Inflammatory macrophage (primary cell): ENCODE measurements around the gene PRRC1.
A peak's percentile ranks its signal among the peaks of the same experiment; 100 is the strongest.
"Not testable (repeated sequence)": the region's sequence is repeated elsewhere in the genome, so short reads cannot be mapped to it uniquely, and the experiment has no call there.

Experiments used
- DNase-seq, 2 donors: peaks; one replicate each; pipeline ENCODE4 v3.0.0-alpha.2; 2020 to 2022
- total RNA-seq, 18 experiments: gene quantifications; one replicate each; lab custom pipeline; 2026; ENCODE audit warnings: mixed read lengths in 6 of 18, inconsistent platforms in 2 of 18; lab: John Stamatoyannopoulos, UW

The PRRC1 gene
- 27.0 to 163 (median 68.0) reads per million in 18 experiments for total RNA-seq

- peak; percentile 80 to 92 for DNase-seq
These were observed at the start of gene PRRC1 for GRCh38 chr5:127517480-127518318. Gene PRRC1 (plus strand): TSS chr5:127517640. CDS start chr5:127523480, 5,840 bp downstream.

GRCh38 chr5:127471211-127471610 is 46.2 kb upstream of the PRRC1 start:
- DNase-seq, result no peak

GRCh38 chr5:127472700-127473099 is 44.7 kb upstream of the PRRC1 start:
- no peak for DNase-seq

- DNase-seq, result no peak
These were observed 31.0 kb upstream of the PRRC1 start for GRCh38 chr5:127486471-127486870.

GRCh38 chr5:127492854-127493738 is 24.3 kb upstream of the PRRC1 start:
- peak; percentile 6 to 49 for DNase-seq

- DNase-seq, result no peak
These were observed 18.9 kb upstream of the PRRC1 start for GRCh38 chr5:127498548-127498947.

- DNase-seq, result peak; percentile 38 to 90
These were observed 11.5 kb upstream of the PRRC1 start for GRCh38 chr5:127505905-127506304.

GRCh38 chr5:127506616-127507015 is 10.8 kb upstream of the PRRC1 start:
- DNase-seq, result no peak

- DNase-seq, result no peak
These were observed 8.6 kb upstream of the PRRC1 start for GRCh38 chr5:127508644-127509373.

- no peak for DNase-seq
These were observed 4.0 kb upstream of the PRRC1 start for GRCh38 chr5:127513408-127513970.

GRCh38 chr5:127514816-127515215 is 2.6 kb upstream of the PRRC1 start:
- DNase-seq, result peak in 1 of 2 donors; percentile 59

GRCh38 chr5:127515693-127516440 is 1.6 kb upstream of the PRRC1 start:
- no peak for DNase-seq

GRCh38 chr5:127517110-127517479 is 345 bp upstream of the PRRC1 start:
- no peak for DNase-seq

GRCh38 chr5:127518319-127518621 is 830 bp downstream of the PRRC1 start:
- no peak for DNase-seq

- DNase-seq, result peak; percentile 4 to 22
These were observed 2.1 kb downstream of the PRRC1 start for GRCh38 chr5:127519527-127519926.

- no peak for DNase-seq
These were observed 3.8 kb downstream of the PRRC1 start for GRCh38 chr5:127521138-127521770.

GRCh38 chr5:127525181-127525580 is 7.7 kb downstream of the PRRC1 start:
- DNase-seq, result no peak

- no peak for DNase-seq
These were observed 12.7 kb downstream of the PRRC1 start for GRCh38 chr5:127529904-127530682.

GRCh38 chr5:127536687-127537086 is 19.2 kb downstream of the PRRC1 start:
- DNase-seq, result peak in 1 of 2 donors; percentile 11

GRCh38 chr5:127540553-127540952 is 23.1 kb downstream of the PRRC1 start:
- DNase-seq, result not testable (repeated sequence)
